OCI-LY7 (cell line): ENCODE results near the gene ASB8. TPM values are rescaled to one million over a fixed set of nuclear protein-coding genes. Genes with fewer than 3 reads are reported as not detected.

Experiments
- BruUV-seq: library from RNA; stranded (reverse); fragments of 400-500 nt; replicated peaks from 2 replicates; lab custom pipeline; 2021; lab: Mats Ljungman, UMichigan
- CTCF ChIA-PET: fragments of 300-600 bp; sonication (Branson Sonifier 250); formaldehyde crosslinking; loops from one replicate; lab custom pipeline; 2022; ENCODE audit warnings: antibody characterized with exemption; ENCODE audit not compliant: unreplicated experiment; lab: Charles Lee
- POLR2A ChIA-PET: fragments of 300-600 bp; sonication (Branson Sonifier 250); formaldehyde crosslinking; loops from one replicate; lab custom pipeline; 2022; ENCODE audit warnings: antibody characterized with exemption; lab: Charles Lee
- DNase-seq: peaks from one replicate; pipeline ENCODE4 v3.0.0-alpha.2; 2015; ENCODE audit warnings: low spot score
- H2AFZ ChIP-seq: fragments of 200-600 bp; sonication (generic), shearing (Covaris generic); 2 replicates; pipeline ENCODE4 v1.6.1; 2014; ENCODE audit warnings: mild to moderate bottlenecking, antibody characterized with exemption, low read length, moderate library complexity
- H3K27ac ChIP-seq: fragments of 200-600 bp; sonication (generic); 2 replicates; pipeline ENCODE4 v1.5.1; 2014; ENCODE audit warnings: mixed run types, low read depth, mild to moderate bottlenecking, moderate library complexity, low read length, inconsistent platforms; ENCODE audit not compliant: poor library complexity, severe bottlenecking
- H3K36me3 ChIP-seq: fragments of 200-600 bp; sonication (generic); 2 replicates; pipeline ENCODE4 v1.6.1; 2014; ENCODE audit warnings: mild to moderate bottlenecking, antibody characterized with exemption, low read length, moderate library complexity, mixed read lengths; ENCODE audit not compliant: insufficient read depth
- H3K4me1 ChIP-seq: fragments of 200-600 bp; sonication (generic); 2 replicates; pipeline ENCODE4 v1.5.1; 2014; ENCODE audit warnings: mild to moderate bottlenecking, low read length; ENCODE audit not compliant: insufficient read depth, poor library complexity, severe bottlenecking
- H3K4me2 ChIP-seq: fragments of 200-600 bp; sonication (generic); 2 replicates; pipeline ENCODE4 v1.6.1; 2014; ENCODE audit warnings: mild to moderate bottlenecking, low read length
- H3K4me3 ChIP-seq: fragments of 200-600 bp; sonication (generic); 2 replicates; pipeline ENCODE4 v1.5.1; 2014; ENCODE audit warnings: mild to moderate bottlenecking, low read depth, low read length; ENCODE audit not compliant: poor library complexity, severe bottlenecking
- H3K79me2 ChIP-seq: fragments of 200-600 bp; sonication (generic); 2 replicates; pipeline ENCODE4 v1.6.1; 2016; ENCODE audit warnings: low read depth, mild to moderate bottlenecking, low read length, moderate library complexity, mixed read lengths; ENCODE audit not compliant: insufficient read depth
- H3K9me2 ChIP-seq: fragments of 200-600 bp; sonication (generic); 2 replicates; pipeline ENCODE4 v1.6.1; 2016; ENCODE audit warnings: mild to moderate bottlenecking, low read length, mixed read lengths; ENCODE audit not compliant: insufficient read depth
- H3K9me3 ChIP-seq: fragments of 200-600 bp; sonication (generic); 2 replicates; pipeline ENCODE4 v1.6.1; 2014; ENCODE audit warnings: mild to moderate bottlenecking, mixed run types, low read length, mixed read lengths
- H4K20me1 ChIP-seq: fragments of 200-600 bp; sonication (generic); 2 replicates; pipeline ENCODE4 v1.6.1; 2014; ENCODE audit warnings: mild to moderate bottlenecking, antibody characterized with exemption, low read length, moderate library complexity, mixed read lengths; ENCODE audit not compliant: insufficient read depth
- EZH2phosphoT487 ChIP-seq: fragments of 200-600 bp; sonication (generic); IDR thresholded peaks from 2 replicates; pipeline ENCODE4 v1.6.1; 2018; ENCODE audit warnings: low read depth, borderline replicate concordance, mild to moderate bottlenecking, mixed run types, antibody characterized with exemption, low read length, moderate library complexity, mixed read lengths
- intact Hi-C: fragments of 100-400 bp; cut with micrococcal nuclease; formaldehyde crosslinking; loops from one replicate; pipeline ENCODE4 v1.10.0; 2022; ENCODE audit not compliant: unreplicated experiment
- total RNA-seq, 2 experiments: library from RNA; depleted of rRNA in 1 of 2; stranded (reverse); fragments of >200 nt in 1 of 2; shearing (Covaris generic) in 1 of 2; gene quantifications; 2 replicates each; pipeline ENCODE4 v1.2.3, GENCODE V29; 2014 to 2022
- TF ChIP-seq, protein P1 (sequence below): fragments of 200-600 bp; sonication (generic); conservative IDR thresholded peaks from 2 replicates; pipeline ENCODE4 v1.5.1; 2014; ENCODE audit warnings: mild to moderate bottlenecking, antibody characterized with exemption, low read length, moderate library complexity, mixed read lengths

The ASB8 gene
- total RNA-seq, 2 experiments from 2014 or later: 26.6 to 41.5 TPM

DNA sequence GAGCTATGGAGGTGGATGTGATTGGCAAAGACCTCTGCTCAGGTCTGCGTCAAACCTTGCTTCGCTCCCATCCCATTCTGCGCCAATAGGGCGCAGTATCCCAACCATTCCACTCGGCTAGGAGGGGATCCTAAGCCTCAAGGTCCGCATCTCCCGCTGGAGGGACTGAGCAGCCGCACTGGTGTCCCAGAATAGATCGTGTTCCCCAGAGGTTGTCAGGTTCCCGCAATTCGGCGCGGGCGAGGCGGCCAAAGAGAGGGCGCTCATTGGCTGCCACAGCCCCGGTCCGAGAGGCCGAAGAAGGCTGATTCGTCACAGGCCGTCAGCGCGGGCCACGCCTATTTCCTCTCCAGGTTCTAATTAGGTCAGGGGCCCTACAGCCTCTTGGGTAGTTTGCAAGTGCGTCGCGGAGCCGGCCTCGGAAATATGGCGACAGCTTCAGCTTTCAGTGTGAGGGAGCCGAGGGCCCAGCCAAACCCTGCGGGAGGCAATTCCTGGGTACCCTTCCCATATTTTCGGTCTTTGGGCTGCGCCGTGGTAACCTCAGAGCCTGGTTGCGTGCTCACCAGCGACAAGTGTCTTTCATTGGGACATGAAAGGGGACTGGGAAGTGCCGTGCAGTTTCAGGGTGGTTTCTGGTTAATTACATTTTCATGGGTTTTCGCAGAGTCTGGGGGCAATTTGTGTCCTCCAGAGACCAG, 40.8 kb upstream of the ASB8 start:
- no peak for TF ChIP-seq EZH2phosphoT487
- TF ChIP-seq, protein P1, sequence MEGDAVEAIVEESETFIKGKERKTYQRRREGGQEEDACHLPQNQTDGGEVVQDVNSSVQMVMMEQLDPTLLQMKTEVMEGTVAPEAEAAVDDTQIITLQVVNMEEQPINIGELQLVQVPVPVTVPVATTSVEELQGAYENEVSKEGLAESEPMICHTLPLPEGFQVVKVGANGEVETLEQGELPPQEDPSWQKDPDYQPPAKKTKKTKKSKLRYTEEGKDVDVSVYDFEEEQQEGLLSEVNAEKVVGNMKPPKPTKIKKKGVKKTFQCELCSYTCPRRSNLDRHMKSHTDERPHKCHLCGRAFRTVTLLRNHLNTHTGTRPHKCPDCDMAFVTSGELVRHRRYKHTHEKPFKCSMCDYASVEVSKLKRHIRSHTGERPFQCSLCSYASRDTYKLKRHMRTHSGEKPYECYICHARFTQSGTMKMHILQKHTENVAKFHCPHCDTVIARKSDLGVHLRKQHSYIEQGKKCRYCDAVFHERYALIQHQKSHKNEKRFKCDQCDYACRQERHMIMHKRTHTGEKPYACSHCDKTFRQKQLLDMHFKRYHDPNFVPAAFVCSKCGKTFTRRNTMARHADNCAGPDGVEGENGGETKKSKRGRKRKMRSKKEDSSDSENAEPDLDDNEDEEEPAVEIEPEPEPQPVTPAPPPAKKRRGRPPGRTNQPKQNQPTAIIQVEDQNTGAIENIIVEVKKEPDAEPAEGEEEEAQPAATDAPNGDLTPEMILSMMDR: no peak
- ChIA-PET CTCF (interaction anchor here (0.6 to 1.1 kb wide), 3 partner anchors 15 to 990 kb away, joined by 3 read pairs; no protein-coding TSS in a partner anchor), POLR2A (interaction anchor here (0.7 kb wide), 1 partner anchor 15 kb away, joined by 3 read pairs; no protein-coding TSS in a partner anchor)
- H3K9me3 ChIP-seq: no peaks in the 10 kb centered on the region
- DNase-seq: peak; percentile 88
- H3K9me2 ChIP-seq: no peaks in the 10 kb centered on the region
- H3K4me1 ChIP-seq: peaks cover 13% of the 10 kb centered on the region
- H4K20me1 ChIP-seq: no peaks in the 10 kb centered on the region
- no TSS peak for BruUV-seq
- peak overlapping the region; percentile 68 for H3K4me3 ChIP-seq
- H3K27ac ChIP-seq: peak overlapping the region; percentile 43
- H3K4me2 ChIP-seq: peak overlapping the region; percentile 82
- H2AFZ ChIP-seq: peak overlapping the region; percentile 84; the same call in 1 of the 2 replicates
- intact Hi-C loops: loop anchor here (5.0 kb wide), 1 partner anchor 154 kb away; the partner anchor contains the start of gene ZNF641
- no peaks in the 10 kb centered on the region for H3K79me2 ChIP-seq
- H3K36me3 ChIP-seq: no peaks in the 10 kb centered on the region

DNA sequence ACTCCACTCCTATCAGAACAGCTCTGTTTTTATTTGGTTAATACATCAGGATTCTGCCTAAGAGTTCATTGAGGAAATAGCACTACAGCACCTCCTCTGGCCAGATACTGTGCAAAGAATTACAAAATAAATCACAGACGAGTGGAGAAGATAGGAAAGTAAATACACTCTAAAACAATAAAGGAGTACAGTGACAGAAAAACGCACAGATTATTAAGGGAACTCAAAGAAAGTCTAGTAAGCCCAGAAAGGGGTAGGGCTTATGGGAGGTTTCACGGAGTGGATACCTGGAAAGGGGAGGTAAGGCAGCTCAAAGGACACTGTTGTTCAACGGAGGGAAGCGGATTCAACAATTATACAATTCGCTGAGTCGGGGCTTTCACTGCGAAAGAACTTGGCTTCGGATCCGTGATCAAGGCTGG, 40.2 kb upstream of the ASB8 start:
- Histone ChIP-seq H4K20me1 (no peaks in the 10 kb centered on the region), H3K9me2 (no peaks in the 10 kb centered on the region), H3K4me1 (peaks cover 13% of the 10 kb centered on the region), H3K27ac (peak overlapping the region; percentile 43), H3K36me3 (no peaks in the 10 kb centered on the region), H2AFZ (peak overlapping the region; percentile 84), H3K4me2 (peak overlapping the region; percentile 82), H3K4me3 (peak overlapping the region; percentile 68), H3K9me3 (no peaks in the 10 kb centered on the region), H3K79me2 (no peaks in the 10 kb centered on the region)
- TF ChIP-seq, protein P1: peak; percentile 80
- no peak for TF ChIP-seq EZH2phosphoT487
- no TSS peak for BruUV-seq
- DNase-seq: peak; percentile 43
- intact Hi-C loops: loop anchor here (5.0 kb wide), 1 partner anchor 155 kb away; the partner anchor contains the start of gene ZNF641
- ChIA-PET CTCF (interaction anchor here (0.6 to 1.1 kb wide), 3 partner anchors 15 to 991 kb away, joined by 3 to 4 read pairs (median 3); partner anchors contain the start of gene CCDC184), POLR2A (no interaction called here)

DNA sequence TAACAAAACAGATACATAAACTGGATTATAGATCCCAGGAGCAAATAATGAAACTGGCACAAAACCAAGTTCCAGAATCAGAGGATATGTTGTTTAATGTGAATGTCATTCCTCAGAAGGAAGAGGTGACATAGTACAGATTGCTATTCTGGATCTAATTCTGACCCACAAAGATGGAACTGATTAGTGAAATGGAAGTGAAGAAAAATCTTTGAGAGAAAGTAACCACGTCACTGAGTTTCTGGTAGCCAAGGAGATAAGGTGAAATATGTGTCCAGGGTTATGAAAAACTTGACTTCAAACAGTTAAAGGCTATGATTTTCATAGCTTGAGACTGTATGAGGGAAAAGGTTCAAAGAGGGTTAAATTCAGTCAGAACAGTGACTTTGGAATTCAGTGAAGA, 37.5 kb upstream of the ASB8 start:
- Histone ChIP-seq H2AFZ (no peak overlapping the region), H3K36me3 (no peaks in the 10 kb centered on the region), H3K9me2 (no peaks in the 10 kb centered on the region), H3K4me2 (no peak overlapping the region), H3K79me2 (no peaks in the 10 kb centered on the region), H3K27ac (no peak overlapping the region), H3K4me1 (peaks cover 13% of the 10 kb centered on the region), H3K4me3 (no peak overlapping the region), H4K20me1 (no peaks in the 10 kb centered on the region), H3K9me3 (no peaks in the 10 kb centered on the region)
- intact Hi-C loops: loop anchor here (5.0 kb wide), 1 partner anchor 158 kb away; the partner anchor contains the start of gene ZNF641
- ChIA-PET POLR2A (no interaction called here), CTCF (no interaction called here)
- TF ChIP-seq, protein P1: no peak
- TF ChIP-seq EZH2phosphoT487: no peak
- no TSS peak for BruUV-seq
- DNase-seq: no peak
